ENCODE data around the gene EIF3D.
"Not testable (repeated sequence)": the region's sequence is repeated elsewhere in the genome, so short reads cannot be mapped to it uniquely, and the experiment has no call there.

Gene EIF3D

GRCh38 chr22:36549033-36549432 lies 20.1 kb upstream of the EIF3D start:
- no peak for DNase-seq (ENCODE audit: low read depth in 2 of 2)

GRCh38 chr22:36548606-36549005 lies 19.6 kb upstream of the EIF3D start:
- no peak for DNase-seq (ENCODE audit: low read depth in 2 of 2)

- DNase-seq (ENCODE audit: low read depth in 2 of 2), result no peak
These were observed 18.0 kb upstream of the EIF3D start for GRCh38 chr22:36546932-36547331.

- DNase-seq (ENCODE audit: low read depth in 2 of 2), result no peak
These were observed 17.3 kb upstream of the EIF3D start for GRCh38 chr22:36546092-36546804.

- DNase-seq (ENCODE audit: low read depth in 2 of 2), result no peak
These were observed 15.2 kb upstream of the EIF3D start for GRCh38 chr22:36544107-36544620.

GRCh38 chr22:36541831-36542411 lies 13.0 kb upstream of the EIF3D start:
- peak; percentile 52 to 56 for DNase-seq (ENCODE audit: low read depth in 2 of 2)

GRCh38 chr22:36540867-36541642 lies 12.1 kb upstream of the EIF3D start:
- no peak for DNase-seq (ENCODE audit: low read depth in 2 of 2)

- no peak for DNase-seq (ENCODE audit: low read depth in 2 of 2)
These were observed 9.6 kb upstream of the EIF3D start for GRCh38 chr22:36538529-36538928.

GRCh38 chr22:36536717-36537116 lies 7.8 kb upstream of the EIF3D start:
- no peak for DNase-seq (ENCODE audit: low read depth in 2 of 2)

GRCh38 chr22:36533320-36533719 lies 4.4 kb upstream of the EIF3D start:
- not testable (repeated sequence) for DNase-seq (ENCODE audit: low read depth in 2 of 2)

- no peak for DNase-seq (ENCODE audit: low read depth in 2 of 2)
These were observed 3.5 kb upstream of the EIF3D start for GRCh38 chr22:36532466-36532865.

- DNase-seq (ENCODE audit: low read depth in 2 of 2), result no peak
These were observed 625 bp downstream of the EIF3D start for GRCh38 chr22:36528341-36528740.

- no peak for DNase-seq (ENCODE audit: low read depth in 2 of 2)
These were observed 6.3 kb downstream of the EIF3D start for GRCh38 chr22:36522662-36523061.

GRCh38 chr22:36520423-36520822 lies 8.5 kb downstream of the EIF3D start:
- no peak for DNase-seq (ENCODE audit: low read depth in 2 of 2)

- DNase-seq (ENCODE audit: low read depth in 2 of 2), result not testable (repeated sequence)
These were observed 9.1 kb downstream of the EIF3D start for GRCh38 chr22:36519906-36520305.

- DNase-seq (ENCODE audit: low read depth in 2 of 2), result no peak
These were observed 14.2 kb downstream of the EIF3D start for GRCh38 chr22:36514766-36515165.

GRCh38 chr22:36512991-36513390 lies 16.0 kb downstream of the EIF3D start:
- no peak for DNase-seq (ENCODE audit: low read depth in 2 of 2)

GRCh38 chr22:36512333-36512732 lies 16.6 kb downstream of the EIF3D start:
- no peak for DNase-seq (ENCODE audit: low read depth in 2 of 2)

GRCh38 chr22:36510966-36511881 lies 17.7 kb downstream of the EIF3D start:
- DNase-seq (ENCODE audit: low read depth in 2 of 2), result peak in 1 of 2 donors; percentile 22

GRCh38 chr22:36510384-36510783 lies 18.6 kb downstream of the EIF3D start:
- no peak for DNase-seq (ENCODE audit: low read depth in 2 of 2)

GRCh38 chr22:36507518-36508010 lies 21.4 kb downstream of the EIF3D start:
- DNase-seq (ENCODE audit: low read depth in 2 of 2), result no peak

All from stimulated activated CD4-positive, alpha-beta T cell treated with anti-CD3 and anti-CD28 coated beads, Interleukin-15, amount 100 ng/mL, for 48 hours (primary cell).